Thymus (tissue), 11 donors: ENCODE measurements around the gene ITM2B. TPM values are rescaled to one million over a fixed set of nuclear protein-coding genes. Genes with fewer than 3 reads are reported as not detected.
"Not testable (repeated sequence)": the region's sequence is repeated elsewhere in the genome, so short reads cannot be mapped to it uniquely, and the experiment has no call there.

ENCODE experiments used
- DNase-seq, 9 donors: peaks; one replicate each; pipeline ENCODE4 v3.0.0-alpha.2; 2013; ENCODE audit warnings: low spot score in 9 of 9, low read depth in 6 of 9, missing footprints in 1 of 9
- H3K27ac ChIP-seq, 2 donors: one replicate each; pipeline ENCODE4 v1.5.1; 2013; ENCODE audit warnings: control low read depth in 1 of 2, low read depth in 1 of 2, low read length in 1 of 2, mild to moderate bottlenecking in 1 of 2, moderate library complexity in 1 of 2
- H3K27me3 ChIP-seq, 2 donors: one replicate each; pipeline ENCODE4 v1.5.1; 2013; ENCODE audit warnings: low read length in 1 of 2; ENCODE audit not compliant: control insufficient read depth in 2 of 2, insufficient read depth in 1 of 2
- H3K36me3 ChIP-seq, 2 donors: one replicate each; pipeline ENCODE4 v1.5.1; 2013; ENCODE audit warnings: low read length in 1 of 2, mild to moderate bottlenecking in 1 of 2, moderate library complexity in 1 of 2; ENCODE audit not compliant: control insufficient read depth in 2 of 2, insufficient read depth in 2 of 2
- H3K4me1 ChIP-seq, 2 donors: one replicate each; pipeline ENCODE4 v1.5.1; 2013; ENCODE audit warnings: low read length in 2 of 2; ENCODE audit not compliant: control insufficient read depth in 2 of 2, insufficient read depth in 2 of 2
- H3K4me3 ChIP-seq, 2 donors: one replicate each; pipeline ENCODE4 v1.5.1; 2013; ENCODE audit warnings: low read length in 2 of 2, control low read depth in 1 of 2, mild to moderate bottlenecking in 1 of 2
- H3K9me3 ChIP-seq, 2 donors: one replicate each; pipeline ENCODE4 v1.5.1; 2013; ENCODE audit warnings: low read length in 1 of 2, mild to moderate bottlenecking in 1 of 2; ENCODE audit not compliant: control insufficient read depth in 2 of 2, insufficient read depth in 1 of 2
- WGBS: extraction: QIAGEN DNeasy Blood & Tissue Kit; methylation state at CpG from one replicate; pipeline ENCODE4 v1.1.7; 2013; 5-methylcytosine and 5-hydroxymethylcytosine counted together
- polyA plus RNA-seq: library from polyadenylated mRNA; stranded (reverse); fragments of 200-250 nt; gene quantifications from one replicate; pipeline ENCODE4 v1.2.3, GENCODE V29; 2013
- total RNA-seq: library from RNA; stranded (reverse); fragments of 120-200 nt; gene quantifications from one replicate; pipeline ENCODE4 v1.2.4, GENCODE V29; 2013
- donor health status: healthy.

Gene ITM2B
- total and polyA plus RNA-seq, 2 donors = 240 to 720 TPM

GRCh38 chr13:48194379-48194754 is 38.6 kb upstream of the ITM2B start:
- Histone ChIP-seq H3K27ac (no peak overlapping the region), H3K36me3 (no peaks in the 10 kb centered on the region), H3K4me1 (no peaks in the 10 kb centered on the region), H3K4me3 (no peak overlapping the region), H3K9me3 (no peaks in the 10 kb centered on the region), H3K27me3 (no peaks in the 10 kb centered on the region)
- DNase-seq = peak in 1 of 9 donors; percentile 41
- 51% methylated on average over 3 of the region's 3 CpGs for WGBS

- peak in 1 of 9 donors; percentile 35 for DNase-seq
- H3K27ac ChIP-seq = peak overlapping the region in 1 of 2 donors; percentile 26
Observed at GRCh38 chr13:48199404-48199946, 33.5 kb upstream of the ITM2B start.

GRCh38 chr13:48201044-48201443 is 32.0 kb upstream of the ITM2B start:
- no peaks in the 10 kb centered on the region for H3K4me1 ChIP-seq
- no peaks in the 10 kb centered on the region for H3K27me3 ChIP-seq
- no peaks in the 10 kb centered on the region for H3K36me3 ChIP-seq
- WGBS = 97% methylated on average over 3 of the region's 3 CpGs
- no peak overlapping the region for H3K27ac ChIP-seq
- no peak for DNase-seq
- no peak overlapping the region for H3K4me3 ChIP-seq
- H3K9me3 ChIP-seq = peaks cover 0 to 9% of the 10 kb centered on the region in 2 donors

More at GRCh38 chr13:48199404-48199946, 33.5 kb upstream of the ITM2B start:
- peaks cover 0 to 9% of the 10 kb centered on the region in 2 donors for H3K9me3 ChIP-seq
- H3K4me3 ChIP-seq = no peak overlapping the region
- WGBS = 51% methylated on average over 4 of the region's 4 CpGs
- H3K36me3 ChIP-seq = no peaks in the 10 kb centered on the region
- H3K27me3 ChIP-seq = no peaks in the 10 kb centered on the region
- H3K4me1 ChIP-seq = no peaks in the 10 kb centered on the region

- not testable (repeated sequence) for DNase-seq
- 96% methylated on average over 4 of the region's 4 CpGs for WGBS
Observed at GRCh38 chr13:48207207-48207606, 25.8 kb upstream of the ITM2B start.

GRCh38 chr13:48210178-48210577 is 22.8 kb upstream of the ITM2B start:
- 95% methylated on average over 3 of the region's 3 CpGs for WGBS
- no peak for DNase-seq
- H3K4me3 ChIP-seq = no peak overlapping the region
- H3K9me3 ChIP-seq = no peaks in the 10 kb centered on the region
- H3K4me1 ChIP-seq = no peaks in the 10 kb centered on the region
- no peaks in the 10 kb centered on the region for H3K36me3 ChIP-seq
- H3K27me3 ChIP-seq = no peaks in the 10 kb centered on the region
- no peak overlapping the region for H3K27ac ChIP-seq

More at GRCh38 chr13:48207207-48207606, 25.8 kb upstream of the ITM2B start:
- not testable (repeated sequence) for H3K36me3 ChIP-seq, H3K4me3 ChIP-seq, H3K27me3 ChIP-seq, H3K27ac ChIP-seq, H3K4me1 ChIP-seq, H3K9me3 ChIP-seq

GRCh38 chr13:48214519-48215121 is 18.4 kb upstream of the ITM2B start:
- Histone ChIP-seq H3K4me1 (no peaks in the 10 kb centered on the region), H3K27ac (no peak overlapping the region), H3K27me3 (no peaks in the 10 kb centered on the region), H3K4me3 (no peak overlapping the region), H3K36me3 (no peaks in the 10 kb centered on the region), H3K9me3 (peaks cover 0 to 8% of the 10 kb centered on the region in 2 donors)
- no peak for DNase-seq
- WGBS = 98% methylated on average over 1 of the region's 1 CpG

- H3K27me3 ChIP-seq, H3K36me3 ChIP-seq, DNase-seq, H3K4me3 ChIP-seq, H3K9me3 ChIP-seq, H3K27ac ChIP-seq, H3K4me1 ChIP-seq: not testable (repeated sequence)
- 97% methylated on average over 1 of the region's 1 CpG for WGBS
Observed at GRCh38 chr13:48215511-48216203, 17.3 kb upstream of the ITM2B start.

GRCh38 chr13:48216204-48216711 is 16.7 kb upstream of the ITM2B start:
- no peak for DNase-seq
- 97% methylated on average over 2 of the region's 2 CpGs for WGBS

GRCh38 chr13:48220592-48220980 is 12.4 kb upstream of the ITM2B start:
- peak overlapping the region; percentile 31 to 62 for H3K27ac ChIP-seq
- peaks cover 13 to 24% of the 10 kb centered on the region in 2 donors for H3K4me1 ChIP-seq
- H3K27me3 ChIP-seq = no peaks in the 10 kb centered on the region
- no peaks in the 10 kb centered on the region for H3K36me3 ChIP-seq
- DNase-seq = peak in 1 of 9 donors; percentile 47
- whole genome bisulfite sequencing = 82% methylated on average over 2 of the region's 2 CpGs
- peak overlapping the region in 1 of 2 donors; percentile 15 for H3K4me3 ChIP-seq
- peaks cover 0 to 8% of the 10 kb centered on the region in 2 donors for H3K9me3 ChIP-seq

More at GRCh38 chr13:48216204-48216711, 16.7 kb upstream of the ITM2B start:
- Histone ChIP-seq H3K27ac (no peak overlapping the region), H3K9me3 (peaks cover 0 to 8% of the 10 kb centered on the region in 2 donors), H3K27me3 (no peaks in the 10 kb centered on the region), H3K36me3 (no peaks in the 10 kb centered on the region), H3K4me1 (peaks cover 6 to 13% of the 10 kb centered on the region in 2 donors), H3K4me3 (no peak overlapping the region)
